Measurements from ENCODE around the gene KIF1B.

DNA sequence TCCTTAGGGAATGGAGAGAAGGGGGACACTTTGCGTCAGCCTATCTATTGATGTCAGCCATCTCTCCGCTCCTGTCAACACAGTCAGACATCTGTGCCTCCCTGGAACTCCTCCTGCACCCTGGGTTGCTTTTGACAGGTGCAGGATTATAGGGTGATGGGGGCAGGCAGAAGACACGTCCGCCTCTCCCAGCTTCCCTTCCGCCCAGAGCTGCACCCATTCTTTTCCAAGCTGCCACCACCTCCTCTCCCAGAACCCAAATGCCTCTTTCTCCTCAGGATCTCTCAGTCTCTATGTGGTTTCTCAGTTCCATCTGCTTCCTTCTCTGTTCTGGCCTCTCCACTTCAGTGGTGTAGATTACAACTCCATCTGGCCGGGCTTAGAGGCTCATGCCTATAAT is 17.1 kb upstream of the KIF1B start:
- no peak for TF ChIP-seq POLR2A (IDR thresholded peaks at IDR 0.05)
- no peak for TF ChIP-seq POLR2AphosphoS5 (IDR thresholded peaks at IDR 0.05)
- TF ChIP-seq, protein P1, sequence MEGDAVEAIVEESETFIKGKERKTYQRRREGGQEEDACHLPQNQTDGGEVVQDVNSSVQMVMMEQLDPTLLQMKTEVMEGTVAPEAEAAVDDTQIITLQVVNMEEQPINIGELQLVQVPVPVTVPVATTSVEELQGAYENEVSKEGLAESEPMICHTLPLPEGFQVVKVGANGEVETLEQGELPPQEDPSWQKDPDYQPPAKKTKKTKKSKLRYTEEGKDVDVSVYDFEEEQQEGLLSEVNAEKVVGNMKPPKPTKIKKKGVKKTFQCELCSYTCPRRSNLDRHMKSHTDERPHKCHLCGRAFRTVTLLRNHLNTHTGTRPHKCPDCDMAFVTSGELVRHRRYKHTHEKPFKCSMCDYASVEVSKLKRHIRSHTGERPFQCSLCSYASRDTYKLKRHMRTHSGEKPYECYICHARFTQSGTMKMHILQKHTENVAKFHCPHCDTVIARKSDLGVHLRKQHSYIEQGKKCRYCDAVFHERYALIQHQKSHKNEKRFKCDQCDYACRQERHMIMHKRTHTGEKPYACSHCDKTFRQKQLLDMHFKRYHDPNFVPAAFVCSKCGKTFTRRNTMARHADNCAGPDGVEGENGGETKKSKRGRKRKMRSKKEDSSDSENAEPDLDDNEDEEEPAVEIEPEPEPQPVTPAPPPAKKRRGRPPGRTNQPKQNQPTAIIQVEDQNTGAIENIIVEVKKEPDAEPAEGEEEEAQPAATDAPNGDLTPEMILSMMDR (IDR thresholded peaks at IDR 0.05 in 8 of 11, conservative IDR thresholded peaks at IDR 0.05 in 3 of 11): no peak
